CD4-positive, CD25-positive, alpha-beta regulatory T cell (primary cell): Measurements from ENCODE around the gene LMAN1L. TPM values are rescaled to one million over a fixed set of nuclear protein-coding genes. Genes with fewer than 3 reads are reported as not detected.

Source experiments
- ATAC-seq, 2 donors: fragments of 150-1000 bp; cut with Tn5 transposase; one replicate each; pipeline ENCODE4 v1.10.0; 2021; ENCODE audit warnings: low read depth in 2 of 2, moderate number of reproducible peaks in 2 of 2, moderate library complexity in 1 of 2
- DNase-seq, 3 donors: peaks; one replicate each; pipeline versions ENCODE4 v3.0.0 to v3.0.0-alpha.2; 2012 to 2022; ENCODE audit warnings: mixed read lengths in 1 of 3
- H3K27ac ChIP-seq: one replicate; pipeline ENCODE4 v1.7.0; 2013; ENCODE audit warnings: mild to moderate bottlenecking, low read length; ENCODE audit not compliant: insufficient read depth, poor library complexity, severe bottlenecking
- H3K27me3 ChIP-seq: one replicate; pipeline ENCODE4 v1.7.0; 2013; ENCODE audit warnings: low read length; ENCODE audit not compliant: control insufficient read depth, insufficient read depth
- H3K36me3 ChIP-seq: one replicate; pipeline ENCODE4 v1.7.0; 2013; ENCODE audit warnings: mild to moderate bottlenecking, low read length, moderate library complexity; ENCODE audit not compliant: control insufficient read depth, insufficient read depth
- H3K4me1 ChIP-seq: 2 replicates; pipeline ENCODE4 v1.7.0; 2013; ENCODE audit warnings: mild to moderate bottlenecking, low read length; ENCODE audit not compliant: insufficient read depth, control insufficient read depth, poor library complexity, severe bottlenecking
- H3K4me3 ChIP-seq: one replicate; pipeline ENCODE4 v1.7.0; 2013; ENCODE audit warnings: low read depth, mild to moderate bottlenecking, low read length, moderate library complexity
- H3K9me3 ChIP-seq, 2 experiments: 1 replicate in 1 of 2; 2 replicates in 1 of 2; pipeline ENCODE4 v1.7.0; 2013; ENCODE audit warnings: low read length in 2 of 2, mild to moderate bottlenecking in 1 of 2, moderate library complexity in 1 of 2; ENCODE audit not compliant: control insufficient read depth in 2 of 2
- H3K27ac Mint-ChIP-seq, 3 donors: one replicate each; pipeline ENCODE4 v1.8.0; 2020 to 2022; ENCODE audit warnings: mild to moderate bottlenecking in 3 of 3, mixed read lengths in 3 of 3, moderate library complexity in 2 of 3
- H3K27me3 Mint-ChIP-seq: one replicate; pipeline ENCODE4 v1.8.0; 2022; ENCODE audit warnings: mild to moderate bottlenecking, mixed read lengths
- H3K36me3 Mint-ChIP-seq: one replicate; pipeline ENCODE4 v1.8.0; 2020; ENCODE audit warnings: mixed read lengths
- H3K4me1 Mint-ChIP-seq, 4 donors: one replicate each; pipeline ENCODE4 v1.8.0; 2020 to 2022; ENCODE audit warnings: mixed read lengths in 4 of 4, mild to moderate bottlenecking in 1 of 4
- H3K4me3 Mint-ChIP-seq, 4 donors: one replicate each; pipeline ENCODE4 v1.8.0; 2020 to 2022; ENCODE audit warnings: mild to moderate bottlenecking in 4 of 4, mixed read lengths in 4 of 4, moderate library complexity in 3 of 4
- H3K9me3 Mint-ChIP-seq, 7 donors: one replicate each; pipeline ENCODE4 v1.8.0; 2020 to 2022; ENCODE audit warnings: mixed read lengths in 7 of 7, mild to moderate bottlenecking in 3 of 7, moderate library complexity in 2 of 7
- polyA plus RNA-seq, 4 donors: library from polyadenylated mRNA; unstranded; fragments of 300-500 nt; fragmentation: Illumina TruSeq; gene quantifications; one replicate each; pipeline ENCODE4 v1.2.3, GENCODE V29; 2021
- total RNA-seq: library from RNA; stranded (reverse); gene quantifications from one replicate; pipeline ENCODE4 v1.2.3, GENCODE V29; 2022

The LMAN1L gene
- total and polyA plus RNA-seq, 5 donors from 2014 or later: not detected

GRCh38 chr15:74808078-74808839 lies 4.4 kb upstream of the LMAN1L start:
- no peak overlapping the region for H3K4me3 Mint-ChIP-seq
- Histone ChIP-seq H3K27ac (no peak overlapping the region), H3K36me3 (peaks cover 11% of the 10 kb centered on the region), H3K27me3 (no peaks in the 10 kb centered on the region), H3K4me3 (no peak overlapping the region), H3K4me1 (peaks cover 4% of the 10 kb centered on the region), H3K9me3 (no peaks in the 10 kb centered on the region)
- H3K27ac Mint-ChIP-seq: peak overlapping the region; percentile 61 to 88 (median 82)
- no peaks in the 10 kb centered on the region for H3K9me3 Mint-ChIP-seq
- H3K4me1 Mint-ChIP-seq: peaks cover 9 to 33% (median 13%) of the 10 kb centered on the region in 4 donors
- peaks cover 5% of the 10 kb centered on the region for H3K36me3 Mint-ChIP-seq
- no peaks in the 10 kb centered on the region for H3K27me3 Mint-ChIP-seq
- no peak for ATAC-seq
- no peak for DNase-seq

GRCh38 chr15:74808840-74809229 lies 3.8 kb upstream of the LMAN1L start:
- peaks cover 6% of the 10 kb centered on the region for H3K36me3 ChIP-seq
- Mint-ChIP-seq H3K4me1 (peaks cover 8 to 32% (median 16%) of the 10 kb centered on the region in 4 donors), H3K36me3 (peaks cover 5% of the 10 kb centered on the region), H3K9me3 (no peaks in the 10 kb centered on the region), H3K27ac (peak overlapping the region; percentile 56 to 88 (median 67)), H3K27me3 (no peaks in the 10 kb centered on the region), H3K4me3 (peak overlapping the region in 1 of 4 donors; percentile 16)
- peaks cover 4% of the 10 kb centered on the region for H3K4me1 ChIP-seq
- ATAC-seq: no peak
- H3K27ac ChIP-seq: no peak overlapping the region
- no peaks in the 10 kb centered on the region for H3K27me3 ChIP-seq
- no peak overlapping the region for H3K4me3 ChIP-seq
- DNase-seq: no peak
- no peaks in the 10 kb centered on the region for H3K9me3 ChIP-seq

DNA sequence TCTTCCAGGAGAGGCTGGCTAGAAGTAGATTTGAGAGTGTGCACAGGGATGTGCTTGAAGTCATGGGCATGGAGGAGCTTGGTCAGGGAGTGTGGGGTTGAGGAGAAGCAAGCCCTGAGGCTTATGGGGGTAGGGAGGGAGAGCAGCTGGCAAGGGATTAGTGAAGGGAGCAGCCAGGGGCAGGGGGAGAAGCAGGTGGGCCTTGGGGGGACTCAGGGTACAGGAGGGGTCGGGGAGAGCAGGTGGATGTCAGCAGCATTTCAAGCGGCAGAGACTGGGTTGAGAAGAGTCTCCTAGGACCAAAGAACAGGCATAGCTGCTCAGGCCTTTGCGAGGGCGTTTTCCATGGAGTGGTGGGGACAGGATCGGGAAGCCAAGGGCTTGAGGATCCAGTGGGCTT lies 3.4 kb upstream of the LMAN1L start:
- H3K9me3 ChIP-seq: no peaks in the 10 kb centered on the region
- no peak overlapping the region for H3K4me3 ChIP-seq
- no peaks in the 10 kb centered on the region for H3K27me3 ChIP-seq
- ATAC-seq (no peak), DNase-seq (no peak)
- peak overlapping the region; percentile 67 to 96 (median 88) for H3K27ac Mint-ChIP-seq
- H3K4me1 Mint-ChIP-seq: peaks cover 4 to 30% (median 15%) of the 10 kb centered on the region in 4 donors
- peaks cover 4% of the 10 kb centered on the region for H3K4me1 ChIP-seq
- H3K9me3 Mint-ChIP-seq: no peaks in the 10 kb centered on the region
- H3K27ac ChIP-seq: no peak overlapping the region
- peaks cover 5% of the 10 kb centered on the region for H3K36me3 ChIP-seq
- peaks cover under 1% of the 10 kb centered on the region for H3K36me3 Mint-ChIP-seq
- H3K27me3 Mint-ChIP-seq: no peaks in the 10 kb centered on the region
- H3K4me3 Mint-ChIP-seq: peak overlapping the region in 1 of 4 donors; percentile 16

GRCh38 chr15:74809956-74810355 lies 2.7 kb upstream of the LMAN1L start:
- no peak overlapping the region for H3K4me3 Mint-ChIP-seq

DNA sequence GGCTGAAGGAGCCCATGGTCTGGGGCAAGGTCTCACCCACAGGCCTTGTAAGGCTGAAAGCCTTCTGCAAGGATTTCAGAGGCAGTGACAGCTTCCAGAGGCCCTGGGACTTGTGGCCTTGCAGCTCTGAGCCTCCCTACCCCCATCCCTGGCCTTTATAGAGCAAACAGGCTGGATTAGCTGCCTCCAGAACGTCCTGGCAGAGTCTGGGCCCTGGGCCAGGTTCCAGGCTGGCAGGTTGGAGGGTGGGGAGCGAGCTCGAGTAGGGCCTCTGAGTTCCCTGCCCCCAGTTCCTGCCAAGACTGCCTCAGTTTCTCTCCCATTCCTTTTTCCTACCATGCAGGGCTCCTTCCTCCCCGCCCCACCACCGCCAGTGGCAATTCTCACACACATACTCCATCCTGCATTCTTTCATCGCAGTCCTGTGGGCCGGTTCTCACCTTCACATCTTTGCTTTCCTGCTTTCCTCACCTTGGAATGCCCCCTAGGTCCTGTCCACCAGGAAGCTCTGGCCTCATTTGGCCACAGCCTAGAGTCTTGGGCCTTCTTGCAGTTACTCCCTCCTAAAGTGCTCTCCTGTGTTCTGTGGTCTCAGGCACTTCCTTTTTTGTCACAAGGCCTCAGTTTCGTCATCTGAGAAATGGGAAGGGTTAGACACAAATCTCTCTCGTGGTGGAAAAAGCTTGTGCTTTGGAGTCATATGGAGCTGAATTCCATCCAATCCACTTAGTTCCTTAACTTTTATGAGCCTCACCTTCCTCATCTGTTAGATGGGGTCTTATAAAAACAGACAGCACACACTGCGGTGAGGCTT lies 2.7 kb downstream of the LMAN1L start:
- no peaks in the 10 kb centered on the region for H3K36me3 Mint-ChIP-seq
- H3K4me3 Mint-ChIP-seq: peak overlapping the region in 1 of 4 donors; percentile 84
- peaks cover 0 to 9% (median 6%) of the 10 kb centered on the region in 4 donors for H3K4me1 Mint-ChIP-seq

More at GRCh38 chr15:74809956-74810355, 2.7 kb upstream of the LMAN1L start:
- Histone ChIP-seq H3K4me3 (no peak overlapping the region), H3K36me3 (no peaks in the 10 kb centered on the region), H3K27ac (no peak overlapping the region), H3K4me1 (peaks cover 4% of the 10 kb centered on the region), H3K27me3 (no peaks in the 10 kb centered on the region), H3K9me3 (no peaks in the 10 kb centered on the region)
- H3K36me3 Mint-ChIP-seq: no peaks in the 10 kb centered on the region
- no peaks in the 10 kb centered on the region for H3K9me3 Mint-ChIP-seq
- peaks cover under 1 to 27% (median 13%) of the 10 kb centered on the region in 4 donors for H3K4me1 Mint-ChIP-seq
- no peak for ATAC-seq
- no peak for DNase-seq
- H3K27me3 Mint-ChIP-seq: no peaks in the 10 kb centered on the region
- peak overlapping the region in 1 of 3 donors; percentile 31 for H3K27ac Mint-ChIP-seq

GRCh38 chr15:74815961-74816360 lies 3.3 kb downstream of the LMAN1L start:
- peak overlapping the region in 1 of 4 donors; percentile 51 for H3K4me3 Mint-ChIP-seq
- peaks cover 0 to 9% (median 6%) of the 10 kb centered on the region in 4 donors for H3K4me1 Mint-ChIP-seq
- no peaks in the 10 kb centered on the region for H3K9me3 Mint-ChIP-seq
- peaks cover 4% of the 10 kb centered on the region for H3K27me3 Mint-ChIP-seq
- H3K27me3 ChIP-seq: no peaks in the 10 kb centered on the region
- H3K9me3 ChIP-seq: no peaks in the 10 kb centered on the region
- no peaks in the 10 kb centered on the region for H3K36me3 ChIP-seq
- H3K4me3 ChIP-seq: no peak overlapping the region
- DNase-seq (no peak), ATAC-seq (no peak)
- H3K27ac Mint-ChIP-seq: no peak overlapping the region
- no peak overlapping the region for H3K27ac ChIP-seq
- peaks cover 4% of the 10 kb centered on the region for H3K4me1 ChIP-seq
- H3K36me3 Mint-ChIP-seq: no peaks in the 10 kb centered on the region

More for the DNA sequence above, 2.7 kb downstream of the LMAN1L start:
- peaks cover 4% of the 10 kb centered on the region for H3K4me1 ChIP-seq
- H3K9me3 ChIP-seq: no peaks in the 10 kb centered on the region
- H3K27ac ChIP-seq: no peak overlapping the region
- Mint-ChIP-seq H3K27me3 (peaks cover 4% of the 10 kb centered on the region), H3K9me3 (no peaks in the 10 kb centered on the region), H3K27ac (no peak overlapping the region)
- no peaks in the 10 kb centered on the region for H3K36me3 ChIP-seq
- DNase-seq: no peak
- no peak overlapping the region for H3K4me3 ChIP-seq
- no peak for ATAC-seq
- H3K27me3 ChIP-seq: no peaks in the 10 kb centered on the region

DNA sequence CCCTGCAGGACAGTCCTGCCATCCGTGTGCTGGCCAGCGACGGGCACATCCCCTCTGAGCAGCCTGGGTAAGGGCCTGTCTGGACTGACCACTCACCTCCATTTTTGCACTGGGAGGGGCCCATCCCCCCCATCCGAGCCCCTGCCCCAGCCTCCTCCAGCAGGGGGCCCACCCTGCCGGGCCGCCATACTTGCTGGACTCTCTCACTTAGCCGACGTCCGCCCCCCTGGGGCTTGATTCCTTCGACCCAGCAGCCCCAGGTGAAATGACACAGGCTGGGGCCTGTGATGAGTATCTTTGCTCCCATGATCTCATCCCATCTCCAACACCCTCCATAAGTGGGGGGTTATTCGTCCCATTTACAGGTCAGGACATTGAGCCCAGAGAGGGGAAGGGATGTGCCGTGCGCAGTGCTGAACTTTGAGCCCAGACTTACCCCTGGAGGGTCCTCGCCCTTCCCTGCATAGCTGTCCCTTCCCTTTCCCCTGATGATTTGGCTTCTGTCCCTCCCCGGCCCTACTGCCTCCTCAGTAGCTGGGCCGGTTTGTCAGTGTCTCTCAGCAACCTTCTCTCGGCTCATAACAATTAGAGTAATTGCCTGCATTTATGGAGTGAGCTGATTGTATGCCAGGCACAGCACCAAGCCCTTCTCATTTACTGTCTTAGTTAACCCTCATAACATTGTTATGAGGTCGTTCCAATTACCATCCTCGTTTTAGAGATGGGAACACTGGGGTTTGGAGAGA lies 4.2 kb downstream of the LMAN1L start:
- peak overlapping the region in 2 of 3 donors; percentile 71 to 90 for H3K27ac Mint-ChIP-seq

More for the DNA sequence above, 4.2 kb downstream of the LMAN1L start:
- DNase-seq (no peak), ATAC-seq (no peak)
- Histone ChIP-seq H3K27ac (no peak overlapping the region), H3K27me3 (no peaks in the 10 kb centered on the region), H3K4me1 (peaks cover 4% of the 10 kb centered on the region), H3K36me3 (no peaks in the 10 kb centered on the region), H3K4me3 (no peak overlapping the region), H3K9me3 (no peaks in the 10 kb centered on the region)
- Mint-ChIP-seq H3K9me3 (no peaks in the 10 kb centered on the region), H3K36me3 (no peaks in the 10 kb centered on the region), H3K27me3 (peaks cover 4% of the 10 kb centered on the region), H3K4me1 (peaks cover 0 to 9% (median 6%) of the 10 kb centered on the region in 4 donors), H3K4me3 (no peak overlapping the region)
